Measurements from ENCODE around the gene SERPINA6.

Gene SERPINA6

DNA sequence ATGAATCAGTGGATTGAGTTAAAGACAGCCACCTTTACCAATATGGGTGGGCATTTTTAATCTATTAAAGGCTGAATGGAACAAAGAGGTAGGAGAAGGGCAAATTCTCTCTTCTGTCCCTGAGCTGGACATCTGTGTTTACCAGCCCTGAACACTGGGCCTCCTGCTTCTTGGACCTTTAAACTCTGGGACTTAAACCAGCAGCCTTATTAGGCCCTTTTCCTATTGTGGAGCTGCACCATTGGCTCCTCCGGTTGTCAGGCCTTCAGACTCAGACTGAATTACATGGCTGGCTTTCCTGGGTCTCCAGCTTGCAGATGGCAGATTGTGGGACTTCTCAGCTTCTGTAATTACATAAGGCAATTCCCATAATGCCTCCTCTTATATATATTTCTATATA, 6.4 kb downstream of the SERPINA6 start:
- TF ChIP-seq SIN3A (IDR thresholded peaks at IDR 0.05; ENCODE audit: borderline replicate concordance, insufficient read depth, low read length) (no peak), POLR2AphosphoS5 (IDR thresholded peaks at IDR 0.05; ENCODE audit: low read depth, low read length) (no peak), TAF1 (IDR thresholded peaks at IDR 0.05; ENCODE audit: borderline replicate concordance, insufficient read depth, low read length) (no peak), FOXP2 (optimal IDR thresholded peaks at IDR 0.05; ENCODE audit: borderline replicate concordance, extremely low read depth, extremely low read length, insufficient read depth) (no peak)
- TF ChIP-seq, protein P1, sequence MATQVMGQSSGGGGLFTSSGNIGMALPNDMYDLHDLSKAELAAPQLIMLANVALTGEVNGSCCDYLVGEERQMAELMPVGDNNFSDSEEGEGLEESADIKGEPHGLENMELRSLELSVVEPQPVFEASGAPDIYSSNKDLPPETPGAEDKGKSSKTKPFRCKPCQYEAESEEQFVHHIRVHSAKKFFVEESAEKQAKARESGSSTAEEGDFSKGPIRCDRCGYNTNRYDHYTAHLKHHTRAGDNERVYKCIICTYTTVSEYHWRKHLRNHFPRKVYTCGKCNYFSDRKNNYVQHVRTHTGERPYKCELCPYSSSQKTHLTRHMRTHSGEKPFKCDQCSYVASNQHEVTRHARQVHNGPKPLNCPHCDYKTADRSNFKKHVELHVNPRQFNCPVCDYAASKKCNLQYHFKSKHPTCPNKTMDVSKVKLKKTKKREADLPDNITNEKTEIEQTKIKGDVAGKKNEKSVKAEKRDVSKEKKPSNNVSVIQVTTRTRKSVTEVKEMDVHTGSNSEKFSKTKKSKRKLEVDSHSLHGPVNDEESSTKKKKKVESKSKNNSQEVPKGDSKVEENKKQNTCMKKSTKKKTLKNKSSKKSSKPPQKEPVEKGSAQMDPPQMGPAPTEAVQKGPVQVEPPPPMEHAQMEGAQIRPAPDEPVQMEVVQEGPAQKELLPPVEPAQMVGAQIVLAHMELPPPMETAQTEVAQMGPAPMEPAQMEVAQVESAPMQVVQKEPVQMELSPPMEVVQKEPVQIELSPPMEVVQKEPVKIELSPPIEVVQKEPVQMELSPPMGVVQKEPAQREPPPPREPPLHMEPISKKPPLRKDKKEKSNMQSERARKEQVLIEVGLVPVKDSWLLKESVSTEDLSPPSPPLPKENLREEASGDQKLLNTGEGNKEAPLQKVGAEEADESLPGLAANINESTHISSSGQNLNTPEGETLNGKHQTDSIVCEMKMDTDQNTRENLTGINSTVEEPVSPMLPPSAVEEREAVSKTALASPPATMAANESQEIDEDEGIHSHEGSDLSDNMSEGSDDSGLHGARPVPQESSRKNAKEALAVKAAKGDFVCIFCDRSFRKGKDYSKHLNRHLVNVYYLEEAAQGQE (IDR thresholded peaks at IDR 0.05; ENCODE audit: insufficient read depth in 1 of 2, low read depth in 2 of 2, low read length in 2 of 2) = no peak

DNA sequence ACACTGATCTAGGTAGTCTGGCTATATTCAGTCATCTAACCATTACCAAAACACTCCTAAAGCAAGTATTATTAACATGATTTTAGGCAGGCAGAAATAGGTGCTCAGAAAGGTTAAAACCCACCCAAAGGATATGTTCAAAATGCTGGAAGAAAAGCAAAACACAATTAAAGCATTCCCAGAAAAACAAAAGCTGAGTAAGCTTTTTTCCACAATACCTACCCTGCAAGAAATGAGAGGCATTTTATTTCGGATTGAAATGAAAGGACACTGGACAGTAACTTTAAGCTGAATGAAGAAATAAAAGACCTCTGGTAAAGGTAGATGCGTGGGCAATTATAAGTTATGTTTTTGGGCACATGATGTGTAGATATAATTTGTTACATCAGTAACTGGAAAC, 8.2 kb downstream of the SERPINA6 start:
- TF ChIP-seq TAF1 (IDR thresholded peaks at IDR 0.05; ENCODE audit: borderline replicate concordance, insufficient read depth, low read length) (no peak), FOXP2 (optimal IDR thresholded peaks at IDR 0.05; ENCODE audit: borderline replicate concordance, extremely low read depth, extremely low read length, insufficient read depth) (no peak), SIN3A (IDR thresholded peaks at IDR 0.05; ENCODE audit: borderline replicate concordance, insufficient read depth, low read length) (no peak), POLR2AphosphoS5 (IDR thresholded peaks at IDR 0.05; ENCODE audit: low read depth, low read length) (no peak)
- TF ChIP-seq, protein P1 (IDR thresholded peaks at IDR 0.05; ENCODE audit: insufficient read depth in 1 of 2, low read depth in 2 of 2, low read length in 2 of 2) = no peak

DNA sequence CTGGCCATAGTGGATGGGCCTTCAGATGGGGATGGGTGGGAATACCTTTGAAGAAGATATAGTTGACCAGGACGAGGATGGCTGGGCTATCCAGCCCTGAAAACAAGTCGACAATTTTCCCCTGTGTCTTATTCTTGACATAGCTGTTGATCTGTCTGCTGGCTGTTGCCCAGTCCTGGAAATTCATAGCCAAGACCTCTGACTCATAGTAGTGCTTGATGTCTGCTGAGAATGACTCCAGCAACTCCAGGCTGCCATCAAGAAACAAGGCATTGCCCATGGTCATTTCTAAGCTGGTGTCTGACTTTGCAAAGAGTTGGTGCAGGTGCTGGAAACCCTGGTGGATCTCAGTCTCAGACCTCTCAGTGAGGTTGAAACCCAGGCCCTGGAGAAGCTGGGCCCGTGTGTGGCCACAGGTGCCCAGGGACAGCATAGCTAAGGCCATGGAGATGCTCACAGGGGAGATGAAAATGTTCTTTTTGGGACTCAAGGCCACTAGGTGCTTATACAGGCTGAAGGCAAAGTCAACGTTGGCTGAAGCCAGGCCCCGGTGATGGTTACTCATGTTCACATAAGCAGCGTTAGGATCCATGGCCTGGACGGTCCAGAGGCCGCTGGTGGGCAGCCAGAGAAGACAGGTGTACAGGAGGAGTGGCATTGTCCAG, 9.0 kb downstream of the SERPINA6 start:
- no peak for TF ChIP-seq FOXP2 (optimal IDR thresholded peaks at IDR 0.05; ENCODE audit: borderline replicate concordance, extremely low read depth, extremely low read length, insufficient read depth)
- TF ChIP-seq SIN3A (IDR thresholded peaks at IDR 0.05; ENCODE audit: borderline replicate concordance, insufficient read depth, low read length) = no peak
- no peak for TF ChIP-seq TAF1 (IDR thresholded peaks at IDR 0.05; ENCODE audit: borderline replicate concordance, insufficient read depth, low read length)
- TF ChIP-seq, protein P1 (IDR thresholded peaks at IDR 0.05; ENCODE audit: insufficient read depth in 1 of 2, low read depth in 2 of 2, low read length in 2 of 2) = no peak
- no peak for TF ChIP-seq POLR2AphosphoS5 (IDR thresholded peaks at IDR 0.05; ENCODE audit: low read depth, low read length)

DNA sequence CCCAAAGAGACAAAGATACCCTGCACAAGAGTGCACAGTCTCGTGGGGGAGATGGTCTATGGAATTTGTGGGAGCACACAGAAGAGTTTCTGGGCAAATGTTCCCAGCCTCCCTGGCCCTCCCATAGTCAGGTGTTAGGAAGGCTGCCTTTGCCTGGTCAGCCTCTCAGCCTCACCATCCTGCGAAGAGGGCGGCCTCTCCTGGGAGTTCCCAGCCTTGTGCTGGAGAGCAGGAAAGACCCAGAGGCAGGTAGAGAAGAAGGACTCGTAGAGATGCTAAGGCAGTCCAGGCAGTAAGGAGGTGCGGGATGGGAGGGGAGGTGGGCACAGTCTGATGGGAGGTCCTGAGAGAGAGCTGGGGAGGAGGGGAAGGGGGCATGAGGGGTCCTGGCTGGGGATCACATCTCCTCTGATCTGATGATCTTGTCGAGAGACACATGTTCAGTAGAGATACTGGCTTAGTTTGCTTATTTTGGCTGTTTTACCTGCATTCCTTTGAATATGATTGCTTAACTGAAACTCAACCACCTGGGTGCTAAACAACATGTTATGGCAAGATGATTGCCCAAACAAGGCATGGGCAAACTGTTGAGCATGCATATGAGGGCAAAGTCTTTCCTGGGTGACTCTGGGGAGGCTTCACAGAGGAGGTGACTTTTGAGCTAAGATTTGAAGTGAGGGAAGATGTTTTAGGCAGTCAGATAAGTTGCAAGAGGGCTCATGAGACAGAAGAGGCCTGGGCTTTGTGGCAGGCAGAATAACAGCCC, 10.5 kb downstream of the SERPINA6 start:
- no peak for TF ChIP-seq TAF1 (IDR thresholded peaks at IDR 0.05; ENCODE audit: borderline replicate concordance, insufficient read depth, low read length)

DNA sequence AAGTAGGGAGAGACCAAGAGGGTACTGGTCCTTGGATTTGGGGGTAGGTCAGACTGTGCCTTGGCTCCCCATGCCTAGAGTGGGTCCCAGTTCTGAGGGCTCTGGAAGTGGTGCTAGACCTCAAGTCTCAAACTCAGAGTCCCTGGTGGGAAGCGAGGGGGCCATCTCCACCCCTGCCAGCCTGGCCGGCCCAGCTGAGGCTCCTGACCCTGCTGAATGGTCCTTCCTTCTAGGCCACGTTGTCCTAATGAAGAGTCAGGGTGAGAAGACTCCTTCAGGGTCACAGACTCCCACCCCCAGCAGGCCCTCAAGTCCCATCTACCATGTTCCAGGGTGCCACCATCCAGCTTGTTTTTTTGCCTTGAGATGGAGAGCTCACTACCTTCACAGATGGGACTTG, 12.9 kb downstream of the SERPINA6 start:
- TF ChIP-seq POLR2AphosphoS5 (IDR thresholded peaks at IDR 0.05; ENCODE audit: low read depth, low read length) (no peak), TAF1 (IDR thresholded peaks at IDR 0.05; ENCODE audit: borderline replicate concordance, insufficient read depth, low read length) (no peak), FOXP2 (optimal IDR thresholded peaks at IDR 0.05; ENCODE audit: borderline replicate concordance, extremely low read depth, extremely low read length, insufficient read depth) (no peak), SIN3A (IDR thresholded peaks at IDR 0.05; ENCODE audit: borderline replicate concordance, insufficient read depth, low read length) (no peak)
- TF ChIP-seq, protein P1 (IDR thresholded peaks at IDR 0.05; ENCODE audit: insufficient read depth in 1 of 2, low read depth in 2 of 2, low read length in 2 of 2) = no peak

Measured in PFSK-1 (cell line).